NCI-H345 (cell line): ENCODE data around the gene RALGAPA2.
A peak's percentile ranks its signal among the peaks of the same experiment; 100 is the strongest.

Experiments
- DNase-seq: peaks from one replicate; lab custom pipeline; 2025; lab: John Stamatoyannopoulos, UW

The RALGAPA2 gene

GRCh38 chr20:20465252-20465651, 247.2 kb downstream of the RALGAPA2 start:
- DNase-seq = no peak

GRCh38 chr20:20463933-20464374, 248.5 kb downstream of the RALGAPA2 start:
- peak; percentile 71 for DNase-seq

- peak; percentile 48 for DNase-seq
Measured at GRCh38 chr20:20462185-20462584, 250.3 kb downstream of the RALGAPA2 start.

- DNase-seq = no peak
Measured at GRCh38 chr20:20461551-20461950, 250.9 kb downstream of the RALGAPA2 start.

GRCh38 chr20:20459726-20460125, 252.7 kb downstream of the RALGAPA2 start:
- no peak for DNase-seq

- peak; percentile 23 for DNase-seq
Measured at GRCh38 chr20:20457392-20458126, 254.9 kb downstream of the RALGAPA2 start.

- no peak for DNase-seq
Measured at GRCh38 chr20:20456741-20457140, 255.7 kb downstream of the RALGAPA2 start.

- no peak for DNase-seq
Measured at GRCh38 chr20:20455926-20456325, 256.5 kb downstream of the RALGAPA2 start.

GRCh38 chr20:20454850-20455627, 257.4 kb downstream of the RALGAPA2 start:
- DNase-seq = peak; percentile 85

- DNase-seq = no peak
Measured at GRCh38 chr20:20454367-20454766, 258.1 kb downstream of the RALGAPA2 start.

GRCh38 chr20:20452254-20452676, 260.2 kb downstream of the RALGAPA2 start:
- DNase-seq = peak; percentile 78

GRCh38 chr20:20450521-20450920, 261.9 kb downstream of the RALGAPA2 start:
- DNase-seq = peak; percentile 25

GRCh38 chr20:20448881-20449280, 263.6 kb downstream of the RALGAPA2 start:
- DNase-seq = peak; percentile 65

- DNase-seq = no peak
Measured at GRCh38 chr20:20447196-20447595, 265.2 kb downstream of the RALGAPA2 start.

- no peak for DNase-seq
Measured at GRCh38 chr20:20446425-20447015, 265.9 kb downstream of the RALGAPA2 start.

- DNase-seq = no peak
Measured at GRCh38 chr20:20446001-20446400, 266.4 kb downstream of the RALGAPA2 start.

- no peak for DNase-seq
Measured at GRCh38 chr20:20443504-20443903, 268.9 kb downstream of the RALGAPA2 start.

- no peak for DNase-seq
Measured at GRCh38 chr20:20442466-20442865, 270.0 kb downstream of the RALGAPA2 start.

GRCh38 chr20:20440886-20441658, 271.4 kb downstream of the RALGAPA2 start:
- no peak for DNase-seq

- peak; percentile 76 for DNase-seq
Measured at GRCh38 chr20:20440481-20440880, 272.0 kb downstream of the RALGAPA2 start.

- DNase-seq = no peak
Measured at GRCh38 chr20:20439602-20440190, 272.7 kb downstream of the RALGAPA2 start.

GRCh38 chr20:20437314-20437713, 275.1 kb downstream of the RALGAPA2 start:
- DNase-seq = no peak
